ENCODE measurements around the gene PHYKPL.
A peak's percentile ranks its signal among the peaks of the same experiment; 100 is the strongest.
"Not testable (repeated sequence)": the region's sequence is repeated elsewhere in the genome, so short reads cannot be mapped to it uniquely, and the experiment has no call there.

Gene PHYKPL

GRCh38 chr5:178238711-178239592, 6.3 kb upstream of the PHYKPL start:
- no peak for DNase-seq

- no peak for DNase-seq
Measured at GRCh38 chr5:178238313-178238635, 5.7 kb upstream of the PHYKPL start.

GRCh38 chr5:178237431-178238312, 5.1 kb upstream of the PHYKPL start:
- DNase-seq = no peak

- no peak for DNase-seq
Measured at GRCh38 chr5:178236679-178237078, 4.1 kb upstream of the PHYKPL start.

GRCh38 chr5:178236126-178236525, 3.5 kb upstream of the PHYKPL start:
- no peak for DNase-seq

- no peak for DNase-seq
Measured at GRCh38 chr5:178235588-178235974, 3.0 kb upstream of the PHYKPL start.

- peak; percentile 20 for DNase-seq
Measured at GRCh38 chr5:178234750-178235587, 2.4 kb upstream of the PHYKPL start.

- no peak for DNase-seq
Measured at GRCh38 chr5:178234121-178234749, 1.6 kb upstream of the PHYKPL start.

- DNase-seq = no peak
Measured at GRCh38 chr5:178232920-178233429, 373 bp upstream of the PHYKPL start.

GRCh38 chr5:178231539-178232123, 971 bp downstream of the PHYKPL start:
- no peak for DNase-seq

GRCh38 chr5:178230879-178231538, 1.6 kb downstream of the PHYKPL start:
- DNase-seq = no peak

- no peak for DNase-seq
Measured at GRCh38 chr5:178229861-178230260, 2.7 kb downstream of the PHYKPL start.

GRCh38 chr5:178229111-178229510, 3.5 kb downstream of the PHYKPL start:
- DNase-seq = not testable (repeated sequence)

- no peak for DNase-seq
Measured at GRCh38 chr5:178228609-178229008, 4.0 kb downstream of the PHYKPL start.

- DNase-seq = no peak
Measured at GRCh38 chr5:178227929-178228328, 4.7 kb downstream of the PHYKPL start.

GRCh38 chr5:178227138-178227659, 5.4 kb downstream of the PHYKPL start:
- no peak for DNase-seq

- DNase-seq = no peak
Measured at GRCh38 chr5:178225174-178225573, 7.4 kb downstream of the PHYKPL start.

GRCh38 chr5:178224403-178224802, 8.2 kb downstream of the PHYKPL start:
- no peak for DNase-seq

GRCh38 chr5:178223828-178224335, 8.7 kb downstream of the PHYKPL start:
- DNase-seq = no peak

- no peak for DNase-seq
Measured at GRCh38 chr5:178223196-178223773, 9.3 kb downstream of the PHYKPL start.

Measured in GOT3 (cell line).